GM03348 (cell line): Measurements from ENCODE around the gene STAT5B.
"Not testable (repeated sequence)": the region's sequence is repeated elsewhere in the genome, so short reads cannot be mapped to it uniquely, and the experiment has no call there.

Experiments
- DNase-seq: peaks from one replicate; pipeline ENCODE4 v3.0.0; 2012; ENCODE audit warnings: low spot score

STAT5B gene

DNA sequence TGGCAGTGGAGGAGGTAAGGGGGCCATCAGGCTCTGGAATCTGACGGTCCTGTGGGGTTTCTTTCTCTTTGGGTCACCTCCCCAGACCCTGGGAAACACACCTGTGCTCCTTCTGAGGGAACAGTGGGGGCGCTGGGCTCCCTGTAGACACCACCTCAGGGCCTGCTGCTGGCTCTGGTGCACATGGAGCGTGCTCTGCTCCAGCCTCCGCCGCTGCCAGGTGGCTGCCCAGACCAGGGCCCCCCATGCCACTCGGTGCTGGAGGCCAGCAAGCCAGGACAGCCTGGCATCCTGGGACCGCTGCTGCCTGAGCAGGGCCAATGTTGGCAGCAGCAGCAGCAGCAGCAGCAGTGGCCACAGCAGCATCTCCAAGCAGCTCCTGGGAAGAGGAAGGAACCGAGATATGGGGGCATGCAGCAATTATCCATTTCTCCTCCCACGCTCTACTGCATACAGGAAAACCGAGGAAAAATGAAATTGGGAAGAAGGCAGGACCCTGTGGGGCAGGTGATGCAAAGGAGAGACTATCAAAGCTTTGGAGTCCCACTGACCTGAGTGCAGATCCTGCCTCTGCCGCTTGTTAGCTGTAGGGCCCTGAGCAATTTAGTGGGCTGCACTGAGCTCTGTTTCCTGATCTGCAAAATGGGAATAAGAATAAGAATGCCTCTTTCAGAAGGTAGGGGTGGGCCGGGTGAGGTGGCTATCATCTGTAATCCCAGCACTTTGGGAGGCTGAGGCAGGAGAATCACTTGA lies 82.8 kb downstream of the STAT5B start:
- DNase-seq, result no peak

DNA sequence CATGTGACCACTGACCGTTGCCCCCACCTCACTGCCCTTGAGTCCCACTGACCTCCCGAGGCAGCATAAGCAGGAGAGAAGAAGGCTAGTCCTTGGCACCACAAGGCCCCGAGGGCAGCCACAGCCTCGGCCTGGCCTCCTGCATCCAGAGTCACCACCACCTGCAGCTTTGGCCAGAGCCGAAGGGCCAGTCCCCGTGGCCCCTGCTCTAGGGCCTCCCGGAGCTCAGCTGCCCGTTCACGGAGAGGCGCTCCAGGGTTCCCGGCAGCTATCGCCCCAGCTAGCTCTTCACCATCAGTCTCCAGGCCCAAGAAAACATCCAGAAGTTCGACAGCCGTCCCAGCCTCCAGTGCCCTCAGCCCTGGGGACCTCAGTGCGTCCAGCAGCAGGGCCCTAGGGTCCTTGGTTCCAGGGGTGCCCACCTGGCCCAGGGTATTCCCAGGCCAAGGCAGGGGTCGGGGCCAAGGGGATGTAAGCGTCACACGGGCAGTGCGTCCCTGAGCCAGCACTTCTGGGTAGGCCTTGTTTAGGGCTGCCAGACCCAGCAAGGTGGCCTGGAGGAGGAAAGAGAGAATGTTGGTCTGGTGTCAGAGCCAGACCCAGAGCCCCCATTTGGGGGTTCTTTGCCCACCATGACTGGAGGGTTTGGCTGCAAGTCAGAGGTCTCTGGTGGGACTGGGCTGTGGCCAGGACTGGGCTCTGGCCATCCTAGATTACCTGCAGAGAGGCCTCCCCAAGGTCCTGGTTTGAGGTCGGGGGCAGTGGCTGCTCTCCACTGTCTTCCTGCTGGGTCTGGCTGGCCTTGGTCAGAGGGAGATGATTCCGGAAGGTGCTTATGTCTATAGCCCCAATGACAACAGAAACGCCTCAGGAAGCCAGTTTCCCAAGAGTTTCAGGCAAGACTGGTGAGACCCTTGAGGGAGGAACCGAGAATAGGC lies 83.7 kb downstream of the STAT5B start:
- DNase-seq, result no peak

DNA sequence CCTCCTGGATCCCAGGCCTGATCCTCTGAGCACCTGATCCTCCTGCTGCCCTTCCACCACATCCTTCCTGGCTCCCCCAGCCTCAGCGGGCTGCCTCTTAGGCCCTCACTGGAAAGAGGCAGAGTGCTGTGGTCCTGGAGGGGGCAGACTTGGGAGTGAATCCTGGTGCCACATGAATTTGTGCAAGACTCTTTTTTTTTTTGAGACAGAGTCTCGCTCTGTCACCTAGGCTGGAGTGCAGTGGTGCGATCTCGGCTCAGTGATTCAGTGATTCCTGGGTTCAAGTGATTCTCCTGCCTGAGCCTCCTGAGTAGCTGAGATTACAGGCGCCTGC lies 84.9 kb downstream of the STAT5B start:
- no peak for DNase-seq

DNA sequence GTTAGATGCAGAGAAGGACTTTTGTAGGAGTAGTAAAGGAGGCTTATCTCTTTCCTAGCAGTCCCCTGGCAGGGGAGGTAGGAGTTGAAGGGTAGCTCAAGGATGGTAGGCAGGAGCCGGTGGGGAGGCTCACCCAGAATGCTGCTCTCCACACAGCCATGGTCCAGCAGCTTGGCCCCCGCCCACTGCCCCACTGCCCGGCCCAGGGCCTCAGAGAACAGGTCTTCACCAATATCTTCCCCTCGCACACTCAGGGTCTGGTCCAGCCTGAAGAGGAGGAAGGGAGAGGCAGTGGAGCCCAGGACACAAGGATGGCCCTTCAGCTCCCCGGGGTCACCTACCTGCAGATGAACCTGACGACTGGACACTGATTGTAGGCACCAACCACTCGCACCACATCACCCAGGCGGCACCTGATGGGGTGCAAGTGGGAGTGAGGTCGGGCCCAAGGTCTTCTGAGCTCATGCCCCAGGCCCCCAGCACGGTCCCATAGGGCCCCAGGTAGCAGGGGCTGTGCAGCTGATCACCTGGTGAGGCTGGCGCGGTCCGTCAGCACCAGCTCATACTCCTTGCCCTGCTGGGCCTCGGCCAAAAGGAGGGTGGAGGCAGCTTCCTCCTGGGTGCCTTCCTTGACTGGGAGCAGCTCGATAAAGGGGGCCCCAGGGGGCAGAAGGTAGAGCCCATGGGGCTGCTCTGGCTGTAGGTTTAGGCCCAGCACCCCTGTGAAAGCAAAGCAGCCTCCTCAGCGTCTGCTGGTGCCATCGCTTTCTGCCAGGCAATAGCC lies 85.5 kb downstream of the STAT5B start:
- DNase-seq, result no peak

DNA sequence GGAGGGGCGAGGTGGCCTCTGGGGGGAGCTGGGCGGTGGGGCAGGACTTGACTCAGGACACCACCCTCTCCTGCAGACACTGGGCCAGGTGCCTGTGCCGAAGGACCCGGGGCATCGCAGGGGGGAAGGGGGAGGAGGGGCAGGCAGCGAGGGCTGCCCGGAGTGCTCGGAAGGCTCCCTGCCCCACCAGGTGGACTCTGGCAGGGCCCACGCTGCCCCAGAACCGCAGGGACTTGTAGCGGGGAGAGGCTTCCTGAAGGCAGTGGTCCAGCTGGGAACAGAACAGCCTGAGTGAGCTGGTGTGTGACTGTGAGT lies 86.6 kb downstream of the STAT5B start:
- no peak for DNase-seq

DNA sequence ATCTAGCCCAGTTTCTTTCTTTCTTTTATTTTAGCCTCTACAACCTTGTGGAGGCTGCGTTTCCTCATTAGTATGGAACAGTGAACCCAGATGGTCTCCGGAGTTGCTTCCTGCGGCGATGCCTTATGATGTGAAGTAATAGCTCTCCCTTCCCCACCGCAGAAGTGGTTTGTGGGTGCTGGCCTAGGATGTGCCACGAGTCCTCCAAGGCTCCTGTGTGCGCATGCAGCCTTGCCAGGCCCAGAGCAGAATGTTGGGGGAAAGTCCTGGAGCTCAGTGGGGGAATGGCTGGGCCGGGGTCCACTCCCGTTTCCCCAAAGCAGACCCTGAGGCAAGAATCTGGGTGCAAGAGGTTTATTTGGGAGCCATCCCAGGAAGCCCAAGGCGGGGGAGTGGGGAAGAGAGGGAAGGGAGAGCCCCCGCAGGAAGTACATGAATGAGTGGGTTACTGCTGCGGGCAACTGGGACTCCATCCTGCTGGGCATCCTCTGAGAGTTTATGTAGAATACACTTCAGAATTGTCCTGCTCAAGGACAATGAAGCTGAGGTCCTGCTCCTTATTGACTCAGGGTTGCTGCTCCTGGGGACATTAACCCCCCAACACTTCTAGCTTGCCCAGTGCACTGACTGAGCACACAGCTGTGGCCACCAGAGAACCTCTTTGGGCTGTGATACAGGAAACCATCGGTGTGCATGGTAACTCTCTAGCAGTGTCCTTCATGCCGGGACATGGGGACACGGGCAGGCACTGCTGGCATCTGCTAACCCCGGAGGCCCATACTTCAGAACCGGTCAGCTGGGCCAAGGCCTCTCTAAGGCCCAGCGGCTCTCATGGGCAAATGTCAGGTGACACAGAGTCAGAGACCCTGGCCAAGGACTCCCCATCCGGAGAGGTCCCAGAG lies 87.2 kb downstream of the STAT5B start:
- DNase-seq, result no peak

DNA sequence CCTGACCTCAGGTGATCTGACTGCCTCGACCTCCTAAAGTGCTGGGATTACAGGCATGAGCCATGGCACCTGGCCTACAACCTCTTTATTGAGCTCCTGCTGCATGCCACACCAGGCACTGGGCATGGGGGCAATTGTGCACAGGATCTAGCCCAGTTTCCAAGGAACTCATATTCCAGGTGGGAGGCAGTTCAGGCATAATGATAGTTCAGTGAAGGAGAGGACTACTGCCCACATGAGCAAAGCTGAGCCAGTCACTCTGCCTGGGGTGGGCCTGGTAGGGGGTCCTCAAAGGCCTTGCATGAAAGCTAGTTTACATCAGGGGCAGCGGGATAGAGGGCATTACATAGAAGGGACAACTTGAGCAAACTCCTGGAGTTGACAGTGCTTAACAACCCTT lies 88.4 kb downstream of the STAT5B start:
- no peak for DNase-seq

DNA sequence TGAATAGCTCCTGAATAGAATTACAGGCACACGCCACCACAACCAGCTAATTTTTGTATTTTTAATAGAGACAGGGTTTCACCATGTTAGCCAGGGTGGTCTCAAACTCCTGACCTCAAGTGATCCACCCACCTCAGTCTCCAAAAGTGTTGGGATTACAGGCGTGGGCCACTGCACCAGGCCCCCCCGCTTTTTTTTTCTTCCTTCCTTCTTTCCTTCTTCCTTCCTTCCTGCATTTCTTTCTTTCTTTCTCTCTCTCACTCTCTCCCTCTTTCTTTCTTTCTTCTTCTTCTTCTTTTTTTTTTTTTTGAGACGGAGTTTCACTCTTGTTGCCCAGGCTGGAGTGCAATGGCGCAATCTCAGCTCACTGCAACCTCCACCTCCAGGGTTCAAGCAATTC lies 90.0 kb downstream of the STAT5B start:
- DNase-seq, result not testable (repeated sequence)

DNA sequence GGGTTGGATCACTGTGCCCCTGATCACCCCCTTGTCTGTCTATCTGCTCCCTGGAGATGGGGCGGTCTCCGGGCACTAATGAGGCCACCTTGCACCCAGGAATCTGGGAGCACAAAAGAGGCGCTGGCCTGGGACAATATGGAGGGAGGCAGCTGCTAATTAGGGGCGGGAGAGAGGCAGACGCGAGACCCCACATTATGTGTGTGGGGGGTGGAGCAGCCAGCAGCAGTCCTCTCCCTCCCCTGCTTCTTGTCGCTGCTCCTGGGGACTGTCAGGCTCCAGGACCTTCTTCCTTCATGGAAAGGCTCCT lies 90.6 kb downstream of the STAT5B start:
- DNase-seq, result no peak

DNA sequence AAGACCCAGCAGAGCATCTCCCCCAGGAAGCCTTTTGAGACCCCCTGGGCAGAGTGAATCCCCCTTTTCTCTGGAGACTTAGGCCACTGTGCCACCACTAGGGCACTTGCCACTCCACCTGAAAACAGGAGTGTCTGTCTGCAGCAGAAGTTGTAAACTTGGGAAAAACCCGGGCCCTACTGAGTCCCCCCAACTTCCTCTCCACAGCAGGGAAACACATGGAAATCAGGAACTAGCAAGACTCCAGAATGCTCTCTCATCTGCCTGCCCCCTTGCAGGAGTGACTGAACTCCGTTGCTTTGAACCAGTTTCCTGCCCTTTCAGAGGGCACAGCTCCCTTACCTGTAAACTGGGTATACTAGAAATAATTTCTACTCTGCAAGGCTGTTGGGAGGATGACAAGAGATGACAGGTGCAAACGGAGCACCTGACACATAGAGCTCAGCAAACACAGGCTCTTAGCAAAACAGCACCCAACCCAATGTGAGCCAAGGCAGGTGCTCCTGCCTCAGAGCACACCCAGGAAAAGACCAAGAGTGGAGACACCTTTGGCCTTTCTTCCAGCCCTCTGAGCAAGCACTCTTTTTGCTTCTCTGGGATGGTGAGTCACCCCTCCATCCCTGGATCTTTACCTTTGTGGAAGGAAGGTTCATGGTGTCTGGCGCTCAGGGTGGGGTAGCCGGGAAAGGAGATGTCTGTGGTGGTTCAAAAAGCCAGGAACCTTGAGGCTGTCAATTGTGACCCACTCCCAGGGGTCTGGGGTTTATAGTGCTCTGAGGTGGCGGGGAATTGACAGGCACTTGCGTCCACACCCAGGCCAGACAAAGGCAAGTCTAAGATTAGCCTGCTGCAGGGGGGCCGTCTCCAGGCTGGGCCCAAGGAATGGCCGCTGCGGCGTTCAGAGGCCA lies 91.2 kb downstream of the STAT5B start, which contains the start of gene HCRT:
TSS of gene HCRT (minus strand) at position 740 of the 908 bp plus-strand sequence. CDS start at position 653, 87 bp downstream.
- no peak for DNase-seq

DNA sequence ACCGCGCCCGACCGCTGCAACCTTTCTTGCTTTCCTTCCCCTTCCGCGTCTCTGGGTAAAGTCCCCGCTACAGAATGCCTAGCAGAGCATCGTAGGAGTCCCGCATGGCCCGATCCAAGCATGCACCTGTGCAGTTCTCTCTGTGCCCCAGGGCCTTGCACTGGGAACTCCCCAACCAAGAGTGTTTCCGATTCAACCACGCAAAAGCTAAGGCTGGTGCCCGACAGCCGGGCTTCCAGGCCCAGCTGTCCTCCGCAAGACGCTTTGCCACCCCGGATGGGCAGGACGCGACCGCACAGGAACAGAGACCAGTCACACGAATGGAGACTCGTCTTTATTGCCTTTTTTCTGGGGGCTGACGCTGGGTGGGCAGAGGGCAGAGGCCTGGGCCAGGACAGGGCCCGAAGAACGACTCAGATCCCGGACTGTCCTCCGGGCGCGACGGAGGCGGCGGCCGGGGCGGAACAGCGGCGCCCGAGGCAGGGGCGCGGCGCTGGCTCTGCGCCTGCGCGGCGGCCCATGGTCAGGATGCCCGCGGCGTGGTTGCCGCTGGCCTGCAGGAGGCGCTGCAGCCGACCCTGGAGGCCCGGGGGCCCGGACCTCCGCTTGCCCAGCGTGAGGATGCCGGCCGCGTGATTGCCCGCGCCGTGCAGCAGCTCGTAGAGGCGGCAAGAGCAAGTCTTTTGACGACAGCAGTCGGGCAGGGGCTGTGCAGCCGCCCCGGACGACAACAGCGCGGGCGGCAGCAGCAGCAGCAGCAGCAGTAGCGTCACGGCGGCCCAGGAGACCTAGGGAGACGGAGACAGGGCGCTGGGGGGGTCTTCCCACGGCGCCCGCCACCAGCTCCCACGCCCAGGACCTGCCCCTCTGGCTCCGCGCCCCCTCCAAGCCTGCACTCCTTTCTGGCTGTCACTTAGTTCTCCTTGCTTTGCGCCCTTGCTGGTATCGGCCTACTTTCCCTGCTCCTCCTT lies 92.2 kb downstream of the STAT5B start:
- peak; percentile 98 for DNase-seq

DNA sequence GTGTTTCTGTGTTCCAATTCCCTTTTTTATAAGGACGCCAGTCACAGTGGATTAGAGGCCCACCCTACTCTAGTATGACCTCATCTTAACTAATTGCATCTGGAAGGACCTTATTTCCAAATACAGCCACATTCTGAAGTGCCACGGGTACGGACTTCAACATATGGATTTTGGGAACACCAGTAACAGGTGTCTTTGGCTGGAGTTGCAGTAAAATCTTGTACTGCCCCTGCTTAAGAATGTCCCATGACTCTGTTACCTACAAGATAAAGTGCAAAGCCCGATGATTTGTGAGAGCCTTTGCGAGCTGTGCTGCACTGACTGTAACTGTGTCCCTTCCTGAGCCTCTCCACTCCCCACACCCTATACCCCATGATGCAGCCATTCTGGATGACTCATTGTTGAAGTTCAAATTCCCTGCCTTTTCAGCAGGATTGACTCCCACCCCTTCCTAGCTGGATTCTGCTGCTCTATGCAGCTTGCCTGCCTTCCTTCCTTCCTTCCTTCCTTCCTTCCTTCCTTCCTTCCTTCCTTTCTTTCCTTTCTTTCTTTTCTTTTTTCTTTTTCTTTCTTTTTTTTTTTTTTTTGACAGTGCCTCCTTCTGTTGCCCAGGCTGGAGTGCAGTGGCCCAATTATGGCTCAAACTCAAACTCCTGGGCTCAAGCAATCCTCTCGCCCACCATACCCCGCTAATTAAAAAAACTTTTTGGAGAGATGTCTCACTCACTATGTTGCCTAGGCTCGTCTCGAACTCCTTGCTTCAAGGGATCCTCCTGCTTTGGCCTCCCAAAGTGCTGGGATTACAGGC lies 93.1 kb downstream of the STAT5B start:
- peak; percentile 44 for DNase-seq

DNA sequence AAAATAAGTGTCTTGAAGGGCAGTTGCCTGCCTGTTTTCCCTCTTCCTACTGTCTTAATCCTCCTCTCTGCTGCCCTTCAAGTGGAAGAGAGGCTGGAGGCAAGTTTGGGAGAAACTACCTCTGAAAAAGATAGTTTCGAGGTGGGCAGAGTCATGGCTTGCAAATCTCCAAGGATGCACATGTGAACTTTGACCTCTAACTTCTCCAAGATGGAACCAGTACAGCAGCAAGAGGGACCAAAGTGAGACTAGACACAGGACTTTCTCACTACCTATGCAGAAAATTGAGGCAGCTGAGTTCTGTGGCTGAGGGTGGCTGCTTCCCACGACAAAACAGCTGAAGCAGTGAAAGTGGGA lies 94.4 kb downstream of the STAT5B start:
- no peak for DNase-seq

DNA sequence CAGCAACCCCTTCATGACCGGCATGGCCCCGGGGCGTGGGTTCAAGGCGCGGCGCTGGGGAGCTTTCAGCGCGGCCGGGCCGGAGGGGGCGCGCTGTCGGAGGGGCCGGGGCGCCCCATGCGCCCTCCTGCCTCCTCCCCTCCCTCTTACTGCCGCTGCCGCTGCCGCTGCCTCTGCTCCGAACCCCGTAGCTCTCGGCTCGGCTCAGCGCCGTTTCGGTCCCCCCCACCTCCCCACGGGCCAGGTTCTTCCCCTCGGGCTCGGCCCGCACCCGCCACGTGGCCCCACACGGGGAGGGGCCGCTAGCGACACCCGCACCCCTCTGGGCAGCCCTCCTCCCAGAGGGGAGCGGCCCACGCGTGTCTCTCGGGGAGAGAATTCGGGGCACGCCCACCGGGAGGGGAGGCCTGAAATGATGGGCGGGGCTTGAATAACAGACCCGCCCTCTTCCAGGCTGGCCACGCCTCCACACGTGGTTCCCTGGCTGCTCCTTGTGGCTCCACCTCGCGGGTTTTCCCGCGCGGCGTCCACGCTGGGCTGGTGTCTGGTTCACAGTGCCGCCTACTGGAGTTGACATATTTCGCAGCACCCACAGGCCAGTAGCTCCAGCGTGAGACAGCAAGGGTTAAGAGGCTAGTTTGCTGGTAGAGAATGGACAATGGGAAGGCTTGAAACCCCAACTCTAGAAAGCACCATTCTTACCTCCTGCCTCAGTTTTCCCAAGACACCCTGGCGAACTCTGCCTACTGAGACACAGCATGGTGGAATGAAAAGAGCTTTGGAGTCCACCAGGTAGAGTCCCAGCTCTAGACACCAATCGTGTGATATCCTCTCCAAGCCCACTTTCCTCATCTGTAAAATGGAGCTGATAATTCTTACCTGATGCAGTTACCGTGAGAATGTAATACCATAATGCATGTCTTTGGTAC lies 95.0 kb downstream of the STAT5B start, which contains the start of gene KCNH4:
TSS of gene KCNH4 (minus strand) at position 221 of the 929 bp plus-strand sequence. CDS start at position 24, 197 bp downstream.
- DNase-seq, result peak; percentile 88

DNA sequence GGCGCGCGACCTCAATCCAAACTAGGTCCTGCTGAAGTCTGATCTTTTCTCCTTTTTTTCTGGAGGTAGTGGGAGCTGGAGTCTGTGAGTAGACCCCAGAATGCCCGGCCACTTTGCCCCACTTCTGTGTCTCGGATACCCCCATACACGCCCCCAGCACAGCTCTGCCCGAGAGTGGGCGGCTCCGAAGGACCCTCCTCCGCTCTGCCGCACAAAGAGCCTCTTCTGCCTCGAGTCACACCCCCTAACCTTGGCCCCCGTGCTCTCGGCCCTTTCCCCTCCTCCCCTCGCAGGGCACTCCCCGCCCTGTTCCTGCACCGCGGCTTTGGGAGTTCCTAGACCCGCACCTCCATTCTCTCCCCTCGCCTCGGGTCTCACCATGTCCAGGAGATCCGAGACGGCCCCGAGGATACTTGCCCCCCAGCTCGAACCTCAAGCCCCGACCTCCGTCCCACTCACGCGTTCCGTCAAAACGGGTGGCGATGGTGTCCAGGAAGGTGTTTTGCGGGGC lies 95.7 kb downstream of the STAT5B start:
- no peak for DNase-seq

DNA sequence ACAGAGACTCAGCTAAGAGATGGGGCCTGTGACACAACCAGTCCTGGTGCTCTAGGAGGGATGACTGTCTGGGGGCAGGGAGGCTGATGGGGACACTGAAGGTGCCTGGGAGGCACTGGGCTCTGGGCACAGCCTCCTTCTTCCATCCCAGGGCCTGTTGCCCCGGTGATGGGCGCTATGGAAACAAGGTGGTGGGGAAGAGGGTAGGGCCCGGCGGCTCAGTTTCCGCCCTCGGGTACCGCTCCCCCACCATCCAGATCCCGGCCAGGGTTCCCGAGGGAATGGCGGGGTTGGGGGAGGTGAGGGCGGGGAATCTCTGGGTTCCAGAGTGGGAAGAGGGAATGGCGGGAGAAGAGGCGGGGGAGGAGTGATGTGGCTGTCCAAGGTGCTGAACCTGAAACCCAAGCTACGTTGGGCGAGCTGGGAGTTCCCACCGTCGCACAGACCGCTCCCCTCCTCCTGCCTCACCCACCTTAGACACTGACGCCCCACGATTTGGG lies 96.2 kb downstream of the STAT5B start:
- peak; percentile 78 for DNase-seq

DNA sequence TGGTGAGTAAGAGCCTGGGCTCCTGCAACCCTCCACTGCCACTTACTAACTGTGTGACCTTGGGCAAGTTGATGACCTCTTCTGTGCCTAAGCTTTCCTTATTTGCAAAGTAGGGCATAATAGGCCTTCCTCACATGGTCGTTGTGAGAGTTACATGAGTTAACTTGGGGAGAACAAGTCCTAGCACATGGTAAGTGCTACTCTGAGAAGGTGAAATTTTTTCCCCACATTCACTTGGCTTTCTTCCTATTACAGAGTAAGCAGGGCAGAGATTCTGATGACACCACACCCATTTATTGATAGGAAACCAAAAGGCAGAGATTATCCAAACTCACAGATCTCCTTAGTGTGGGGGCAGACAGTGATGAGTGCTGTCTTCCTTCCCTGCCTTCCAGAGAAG lies 96.9 kb downstream of the STAT5B start:
- DNase-seq, result no peak
